ENCODE measurements around the gene SORCS2.

DNA sequence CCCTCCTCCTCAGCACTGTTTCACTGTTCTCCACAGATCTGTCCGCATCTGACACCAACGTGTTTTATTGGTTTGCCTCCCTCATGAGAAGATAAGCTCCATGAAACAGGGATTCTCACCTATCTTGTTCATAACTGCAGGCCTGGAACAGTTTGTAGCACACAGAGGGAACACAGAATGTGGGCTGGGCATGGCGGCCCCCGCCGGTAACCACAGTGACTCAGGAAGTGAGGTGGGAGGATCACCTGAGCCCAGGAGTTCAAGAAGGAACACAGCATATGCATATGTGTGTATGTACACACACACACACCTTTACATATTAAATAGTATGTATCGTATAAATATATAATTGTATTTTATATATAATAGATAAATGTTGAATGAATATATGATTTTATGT lies 578.7 kb downstream of the SORCS2 start:
- TF ChIP-seq CTCF (IDR thresholded peaks at IDR 0.05) (no peak), POLR2A (IDR thresholded peaks at IDR 0.05) (no peak)
